HS-5 (cell line): ENCODE measurements around the gene GFI1B.
"Not testable (repeated sequence)": the region's sequence is repeated elsewhere in the genome, so short reads cannot be mapped to it uniquely, and the experiment has no call there.

ENCODE experiments used
- DNase-seq: peaks from one replicate; pipeline ENCODE4 v3.0.0-alpha.2; 2012; ENCODE audit warnings: low read depth

The GFI1B gene

DNA sequence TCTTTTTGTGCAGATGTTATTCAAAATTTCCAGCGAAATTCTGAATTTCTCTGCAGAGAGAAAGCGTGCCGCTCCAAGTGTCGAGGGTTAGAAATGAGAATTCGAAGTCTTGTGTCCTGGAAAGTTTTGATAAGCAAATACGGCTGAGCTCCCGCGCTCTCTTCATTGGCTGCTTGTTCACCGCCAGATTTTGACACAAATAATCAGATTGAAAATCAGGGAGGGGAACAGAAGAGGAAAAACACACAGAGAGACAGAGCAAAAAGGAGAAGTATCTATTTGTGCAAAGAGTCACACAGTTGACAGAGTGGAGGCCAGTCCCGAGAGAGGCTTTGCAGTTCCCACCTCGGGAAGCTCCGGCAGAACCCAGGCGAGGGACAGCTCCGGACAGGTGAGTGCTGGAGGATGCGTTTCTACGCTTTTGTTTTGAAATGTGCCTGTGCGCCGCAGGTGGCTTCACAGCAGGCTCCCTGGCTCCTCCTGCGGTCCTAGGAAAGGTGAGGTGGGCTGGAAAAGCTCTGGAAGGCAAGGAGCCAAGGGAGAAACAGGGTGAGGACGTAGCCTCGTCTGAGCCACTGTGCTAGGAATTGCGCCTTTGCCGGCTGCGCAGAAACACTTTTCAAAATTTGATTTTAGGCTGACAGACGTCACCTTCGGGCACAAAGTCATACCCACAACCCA is at the start of gene GFI1B:
TSS of gene GFI1B (plus strand) at position 244 of the 681 bp plus-strand sequence. CDS start 7,985 bp downstream, outside the sequence.
- DNase-seq = no peak

DNA sequence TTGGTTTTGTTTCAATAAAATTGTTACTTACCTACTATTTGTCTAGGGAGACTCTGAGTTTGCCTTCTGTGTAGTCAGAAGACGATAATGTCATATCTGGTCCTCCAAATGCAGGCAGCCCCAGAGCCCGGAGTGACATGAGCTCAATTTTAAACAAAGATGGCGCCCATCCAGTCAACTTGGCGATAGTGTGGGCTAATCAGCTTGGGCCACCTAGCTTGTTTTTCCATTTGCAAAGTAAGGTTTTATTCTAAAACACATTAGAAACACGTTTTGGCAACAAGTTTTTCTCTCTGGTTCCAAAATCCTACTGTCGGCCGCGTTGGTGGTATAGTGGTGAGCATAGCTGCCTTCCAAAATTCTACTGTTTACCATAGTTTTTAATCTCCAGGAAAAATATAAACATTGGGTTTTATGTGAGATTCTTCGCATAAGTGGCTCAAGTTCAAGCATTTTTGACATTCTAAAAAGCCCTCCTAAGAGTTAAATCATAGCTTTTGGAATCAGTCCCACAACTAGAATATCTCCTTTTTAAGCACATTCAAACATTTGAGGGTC is 47.2 kb upstream of the GFI1B start:
- DNase-seq = no peak

- no peak for DNase-seq
Measured at GRCh38 chr9:132935026-132935425, 43.5 kb upstream of the GFI1B start.

- DNase-seq = no peak
Measured at GRCh38 chr9:132937463-132937901, 41.0 kb upstream of the GFI1B start.

DNA sequence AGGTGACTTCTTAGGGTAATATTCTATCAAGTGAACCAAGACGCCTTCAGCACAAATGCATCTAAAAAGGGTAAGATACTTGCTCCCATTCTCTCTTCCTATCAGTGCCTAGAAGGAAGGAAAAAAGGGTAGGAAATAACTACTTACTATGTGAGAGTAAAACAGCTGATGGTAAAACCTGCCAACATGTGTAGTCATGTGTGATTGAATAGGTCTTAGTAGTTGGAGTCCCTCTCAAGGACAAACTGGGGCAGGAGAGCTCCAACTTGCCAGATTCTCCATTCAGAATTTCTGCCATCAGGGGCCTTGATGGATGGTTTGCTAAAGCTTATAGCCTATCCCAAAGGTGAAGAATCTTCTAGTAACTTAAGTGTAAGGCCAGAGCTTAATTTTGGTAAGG is 39.3 kb upstream of the GFI1B start:
- DNase-seq = no peak

GRCh38 chr9:132942541-132943182 is 35.8 kb upstream of the GFI1B start:
- DNase-seq = no peak

- no peak for DNase-seq
Measured at GRCh38 chr9:132943651-132944293, 34.7 kb upstream of the GFI1B start.

- DNase-seq = peak; percentile 85
Measured at GRCh38 chr9:132944294-132945185, 34.0 kb upstream of the GFI1B start, which contains the start of gene TSC1. Gene TSC1 (minus strand): TSS chr9:132944616. CDS start chr9:132928872, 15,744 bp downstream.

- no peak for DNase-seq
Measured at GRCh38 chr9:132945186-132946130, 33.0 kb upstream of the GFI1B start.

DNA sequence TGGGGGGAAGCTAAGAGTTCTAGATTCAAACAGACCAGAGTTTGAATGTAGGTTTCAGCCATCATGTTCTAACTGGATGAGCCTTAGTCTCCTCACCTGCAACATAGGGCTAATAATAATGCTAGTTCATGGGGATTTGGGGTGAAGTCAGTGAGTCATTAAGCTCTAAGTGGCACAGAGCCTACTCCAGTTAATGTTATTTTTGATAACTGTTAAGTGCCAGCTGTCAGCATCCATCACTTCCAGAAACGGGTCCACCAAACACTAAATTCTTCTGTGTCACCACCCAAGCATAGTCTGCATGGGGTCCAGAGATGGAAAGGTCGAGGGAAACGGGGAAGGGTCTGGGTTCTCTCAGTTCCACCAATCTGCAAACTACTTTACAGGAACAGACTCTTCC is 32.3 kb upstream of the GFI1B start:
- DNase-seq = no peak

- no peak for DNase-seq
Measured at GRCh38 chr9:132946631-132947295, 31.7 kb upstream of the GFI1B start.

- DNase-seq = no peak
Measured at GRCh38 chr9:132947756-132948155, 30.7 kb upstream of the GFI1B start.

DNA sequence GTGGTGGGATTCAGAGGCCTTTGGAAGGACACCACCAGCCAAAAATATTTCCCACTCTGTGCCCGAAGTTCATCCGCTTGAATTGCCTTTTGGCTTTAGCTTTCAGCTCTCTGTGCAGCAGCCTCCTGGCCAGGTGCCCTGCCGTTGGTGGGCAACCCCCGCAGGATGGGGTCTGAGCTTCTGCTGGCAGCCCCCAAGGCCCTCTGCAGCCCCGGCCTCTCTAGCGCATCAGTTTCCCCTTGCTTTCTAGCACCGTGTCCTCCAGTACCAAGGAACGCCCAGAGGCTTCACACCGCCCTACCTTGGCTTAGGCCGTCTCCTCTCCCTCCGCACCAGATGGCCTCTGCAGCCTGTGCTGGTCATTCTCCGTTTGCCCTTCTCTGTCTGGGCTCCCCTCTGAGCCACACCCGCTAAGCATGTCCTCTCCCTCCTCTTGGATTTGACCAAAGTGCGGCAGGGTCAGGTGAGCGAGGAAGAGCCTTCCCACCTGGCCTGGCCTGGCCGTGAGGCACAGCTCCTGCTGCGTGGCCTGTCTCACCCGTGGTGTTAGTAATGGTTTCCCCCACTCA is 29.9 kb upstream of the GFI1B start:
- no peak for DNase-seq

- no peak for DNase-seq
Measured at GRCh38 chr9:132949709-132950108, 28.8 kb upstream of the GFI1B start.

DNA sequence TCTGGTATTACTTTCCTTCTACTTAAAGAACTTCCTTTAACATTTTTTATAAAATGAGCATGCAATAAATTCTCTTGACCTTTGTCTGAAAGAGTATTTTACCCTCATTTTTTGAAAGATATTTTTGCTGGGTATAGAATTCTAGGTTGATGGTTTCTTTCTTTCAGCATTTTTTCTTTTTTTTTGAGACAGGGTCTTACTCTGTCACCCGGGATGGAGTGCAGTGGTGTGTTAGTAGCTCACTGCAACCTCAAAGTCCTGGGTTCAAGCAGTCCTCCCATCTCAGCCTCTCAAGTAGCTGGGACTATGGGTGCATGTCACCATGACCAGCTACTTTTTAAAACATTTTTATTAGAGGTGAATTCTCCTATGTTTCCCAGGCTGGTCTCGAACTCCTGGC is 23.4 kb upstream of the GFI1B start:
- DNase-seq = no peak

DNA sequence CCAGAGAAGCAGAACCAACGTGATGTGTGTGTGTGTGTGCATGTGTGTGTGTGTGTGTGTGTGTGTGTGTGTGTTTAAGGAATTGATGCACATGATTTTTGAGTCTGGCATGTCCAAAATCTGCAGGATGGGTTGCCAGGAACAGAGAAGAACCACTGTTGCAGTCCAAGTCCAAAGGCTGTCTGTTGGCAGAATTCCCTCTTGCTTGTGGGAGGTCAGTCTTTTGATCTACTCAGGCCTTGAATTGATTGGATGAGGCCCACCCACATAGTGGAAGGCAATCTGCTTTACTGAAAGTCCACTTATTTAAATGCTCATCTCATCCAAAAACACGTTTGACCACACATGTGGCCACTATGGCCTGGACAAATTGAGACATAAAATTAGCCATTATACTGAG is 22.7 kb upstream of the GFI1B start:
- no peak for DNase-seq

DNA sequence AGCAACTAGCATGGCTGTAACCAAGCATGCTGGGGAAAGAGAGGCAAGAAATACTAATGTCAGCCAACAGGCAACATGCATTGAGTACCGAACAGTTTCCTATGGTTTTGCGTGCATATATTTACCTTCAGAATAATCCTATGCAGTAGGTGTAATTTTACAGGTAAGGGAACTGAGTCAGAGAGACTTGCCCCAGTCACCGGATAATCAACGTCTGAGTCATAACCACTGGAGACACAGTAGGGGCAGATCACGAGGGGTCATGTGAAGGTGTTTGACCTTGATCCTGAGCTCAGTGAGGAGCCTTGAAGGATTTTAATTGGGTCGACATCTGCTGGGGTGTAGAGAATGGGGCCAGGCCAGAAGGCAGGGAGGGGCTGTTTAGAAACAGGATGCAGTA is 20.7 kb upstream of the GFI1B start:
- DNase-seq = no peak

DNA sequence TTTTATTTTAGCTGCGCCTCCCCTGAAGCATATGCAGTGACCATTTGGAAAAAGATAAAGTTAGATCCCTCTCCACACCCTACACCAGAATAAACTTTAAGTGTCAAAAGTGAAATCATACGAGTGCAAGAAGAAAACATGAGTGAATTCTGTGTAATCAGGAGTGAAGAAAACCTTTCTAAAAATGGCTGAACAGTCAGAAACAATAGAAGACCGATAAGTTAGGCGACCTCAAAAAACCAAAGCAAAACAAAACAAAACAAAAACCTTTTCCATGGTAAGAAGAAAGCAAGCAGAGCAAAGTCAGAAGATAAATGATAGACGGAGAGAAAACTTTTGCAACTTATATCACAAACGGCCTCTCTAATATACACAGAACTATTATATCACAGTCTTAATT is 17.5 kb upstream of the GFI1B start:
- no peak for DNase-seq

GRCh38 chr9:132965478-132965877 is 13.0 kb upstream of the GFI1B start:
- no peak for DNase-seq

- not testable (repeated sequence) for DNase-seq
Measured at GRCh38 chr9:132967908-132968307, 10.6 kb upstream of the GFI1B start.
